Trophoblast cell (in vitro differentiated cells and primary cell): ENCODE data around the gene ROPN1B.
"Not testable (repeated sequence)": the region's sequence is repeated elsewhere in the genome, so short reads cannot be mapped to it uniquely, and the experiment has no call there.

ENCODE experiments used
- DNase-seq, 2 donors: peaks; one replicate each; pipeline ENCODE4 v3.0.0-alpha.2; 2016
- H2AFZ ChIP-seq: 2 replicates; pipeline ENCODE4 v1.6.1; 2013; ENCODE audit warnings: low read length, moderate library complexity, mild to moderate bottlenecking; ENCODE audit not compliant: insufficient read depth, poor library complexity
- H2AK5ac ChIP-seq: 2 replicates; pipeline ENCODE4 v1.6.1; 2013; ENCODE audit warnings: mild to moderate bottlenecking, low read length
- H2BK120ac ChIP-seq: 2 replicates; pipeline ENCODE4 v1.6.1; 2013; ENCODE audit warnings: low read length, mild to moderate bottlenecking, moderate library complexity; ENCODE audit not compliant: insufficient read depth, poor library complexity
- H2BK12ac ChIP-seq: 2 replicates; pipeline ENCODE4 v1.6.1; 2013; ENCODE audit warnings: mild to moderate bottlenecking, low read length, moderate library complexity
- H2BK5ac ChIP-seq: 2 replicates; pipeline ENCODE4 v1.6.1; 2013; ENCODE audit warnings: low read length, low read depth, moderate library complexity, mild to moderate bottlenecking; ENCODE audit not compliant: poor library complexity
- H3K14ac ChIP-seq: 2 replicates; pipeline ENCODE4 v1.6.1; 2013; ENCODE audit warnings: mild to moderate bottlenecking, low read length
- H3K18ac ChIP-seq: 2 replicates; pipeline ENCODE4 v1.6.1; 2013; ENCODE audit warnings: mild to moderate bottlenecking, low read length
- H3K23ac ChIP-seq: 2 replicates; pipeline ENCODE4 v1.6.1; 2013; ENCODE audit warnings: low read length
- H3K27ac ChIP-seq: 2 replicates; pipeline ENCODE4 v1.5.1; 2013; ENCODE audit warnings: low read depth, mild to moderate bottlenecking, inconsistent platforms, low read length, moderate library complexity
- H3K27me3 ChIP-seq: 2 replicates; pipeline ENCODE4 v1.6.1; 2013; ENCODE audit warnings: inconsistent platforms, mild to moderate bottlenecking, low read length, moderate library complexity; ENCODE audit not compliant: insufficient read depth
- H3K36me3 ChIP-seq, 2 experiments: 1 replicate in 1 of 2; 2 replicates in 1 of 2; pipeline ENCODE4 v1.6.1; 2013; ENCODE audit warnings: low read length in 2 of 2, mild to moderate bottlenecking in 2 of 2, moderate library complexity in 1 of 2; ENCODE audit not compliant: insufficient read depth in 2 of 2, control insufficient read depth in 1 of 2
- H3K4ac ChIP-seq: 2 replicates; pipeline ENCODE4 v1.6.1; 2013; ENCODE audit warnings: low read depth, mild to moderate bottlenecking, low read length, moderate library complexity
- H3K4me1 ChIP-seq, 2 experiments: 1 replicate in 1 of 2; 2 replicates in 1 of 2; pipeline ENCODE4 v1.6.1; 2013; ENCODE audit warnings: low read length in 2 of 2, mild to moderate bottlenecking in 2 of 2, moderate library complexity in 1 of 2; ENCODE audit not compliant: insufficient read depth in 2 of 2, control insufficient read depth in 1 of 2
- H3K4me2 ChIP-seq: 2 replicates; pipeline ENCODE4 v1.6.1; 2013; ENCODE audit warnings: inconsistent platforms, mild to moderate bottlenecking, low read length, moderate library complexity
- H3K4me3 ChIP-seq: 2 replicates; pipeline ENCODE4 v1.5.1; 2013; ENCODE audit warnings: mild to moderate bottlenecking, low read depth, low read length, inconsistent platforms
- H3K79me1 ChIP-seq: one replicate; pipeline ENCODE4 v1.6.1; 2013; ENCODE audit warnings: low read length
- H3K79me2 ChIP-seq: 2 replicates; pipeline ENCODE4 v1.6.1; 2013; ENCODE audit warnings: low read length, mild to moderate bottlenecking; ENCODE audit not compliant: control insufficient read depth, insufficient read depth, poor library complexity
- H3K9ac ChIP-seq: 2 replicates; pipeline ENCODE4 v1.6.1; 2013; ENCODE audit warnings: mild to moderate bottlenecking, low read length
- H3K9me3 ChIP-seq: 2 replicates; pipeline ENCODE4 v1.6.1; 2013; ENCODE audit warnings: low read depth, mild to moderate bottlenecking, control low read depth, inconsistent platforms, low read length; ENCODE audit not compliant: insufficient read depth
- H4K12ac ChIP-seq: 2 replicates; pipeline ENCODE4 v1.6.1; 2013; ENCODE audit warnings: low read depth, mild to moderate bottlenecking, low read length, moderate library complexity
- H4K8ac ChIP-seq: 2 replicates; pipeline ENCODE4 v1.6.1; 2013; ENCODE audit warnings: low read depth, mild to moderate bottlenecking, low read length, moderate library complexity
- H4K91ac ChIP-seq: one replicate; pipeline ENCODE4 v1.6.1; 2013; ENCODE audit warnings: low read depth, mild to moderate bottlenecking, low read length, moderate library complexity
- WGBS: extraction: QIAGEN DNeasy Blood & Tissue Kit; methylation state at CpG from one replicate; pipeline ENCODE4 v1.1.7; 2013; ENCODE audit warnings: missing lambda C conversion rate; ENCODE audit not compliant: insufficient read length, insufficient coverage; ENCODE audit errors: extremely low coverage; 5-methylcytosine and 5-hydroxymethylcytosine counted together

ROPN1B gene

GRCh38 chr3:125929765-125930164 lies 39.2 kb upstream of the ROPN1B start:
- DNase-seq, H2BK120ac ChIP-seq, H3K79me1 ChIP-seq, H3K14ac ChIP-seq, H3K4me1 ChIP-seq, H3K4ac ChIP-seq, H4K8ac ChIP-seq, H3K79me2 ChIP-seq, H3K9me3 ChIP-seq, H3K36me3 ChIP-seq, H3K27ac ChIP-seq, H3K9ac ChIP-seq, H4K12ac ChIP-seq, H3K4me2 ChIP-seq, H2BK12ac ChIP-seq, H3K27me3 ChIP-seq, H2BK5ac ChIP-seq, H2AK5ac ChIP-seq, H2AFZ ChIP-seq, H3K23ac ChIP-seq, H3K18ac ChIP-seq, H4K91ac ChIP-seq, H3K4me3 ChIP-seq: not testable (repeated sequence)
- no CpG with 5 or more reads among the region's 5 CpGs for WGBS

GRCh38 chr3:125931355-125931880 lies 37.6 kb upstream of the ROPN1B start:
- not testable (repeated sequence) for H3K4me1 ChIP-seq, H2AFZ ChIP-seq, H3K18ac ChIP-seq, H4K91ac ChIP-seq, H3K27me3 ChIP-seq, H2BK12ac ChIP-seq, H3K27ac ChIP-seq, DNase-seq, H4K8ac ChIP-seq, H3K79me1 ChIP-seq, H3K23ac ChIP-seq, H3K14ac ChIP-seq, H3K9ac ChIP-seq, H2AK5ac ChIP-seq, H4K12ac ChIP-seq, H3K4ac ChIP-seq, H3K9me3 ChIP-seq, H3K36me3 ChIP-seq, H3K4me2 ChIP-seq, H3K79me2 ChIP-seq, H2BK5ac ChIP-seq, H2BK120ac ChIP-seq
- peak overlapping the region; percentile 15 for H3K4me3 ChIP-seq
- no CpG with 5 or more reads among the region's 14 CpGs for WGBS

- not testable (repeated sequence) for H3K18ac ChIP-seq, H3K4me3 ChIP-seq, H4K12ac ChIP-seq, H3K9ac ChIP-seq, H2AK5ac ChIP-seq, H3K14ac ChIP-seq, H3K9me3 ChIP-seq, H2BK5ac ChIP-seq, H3K23ac ChIP-seq, H2BK120ac ChIP-seq, H3K4me2 ChIP-seq, H3K27me3 ChIP-seq, H3K79me1 ChIP-seq, H2AFZ ChIP-seq, H3K4ac ChIP-seq, H3K79me2 ChIP-seq, H4K91ac ChIP-seq, H2BK12ac ChIP-seq, H4K8ac ChIP-seq, H3K4me1 ChIP-seq, H3K27ac ChIP-seq, H3K36me3 ChIP-seq
- no CpG with 5 or more reads among the region's 17 CpGs for WGBS
- peak in 1 of 2 donors; percentile 41 for DNase-seq
Measured at GRCh38 chr3:125933397-125934173, 35.4 kb upstream of the ROPN1B start.

DNA sequence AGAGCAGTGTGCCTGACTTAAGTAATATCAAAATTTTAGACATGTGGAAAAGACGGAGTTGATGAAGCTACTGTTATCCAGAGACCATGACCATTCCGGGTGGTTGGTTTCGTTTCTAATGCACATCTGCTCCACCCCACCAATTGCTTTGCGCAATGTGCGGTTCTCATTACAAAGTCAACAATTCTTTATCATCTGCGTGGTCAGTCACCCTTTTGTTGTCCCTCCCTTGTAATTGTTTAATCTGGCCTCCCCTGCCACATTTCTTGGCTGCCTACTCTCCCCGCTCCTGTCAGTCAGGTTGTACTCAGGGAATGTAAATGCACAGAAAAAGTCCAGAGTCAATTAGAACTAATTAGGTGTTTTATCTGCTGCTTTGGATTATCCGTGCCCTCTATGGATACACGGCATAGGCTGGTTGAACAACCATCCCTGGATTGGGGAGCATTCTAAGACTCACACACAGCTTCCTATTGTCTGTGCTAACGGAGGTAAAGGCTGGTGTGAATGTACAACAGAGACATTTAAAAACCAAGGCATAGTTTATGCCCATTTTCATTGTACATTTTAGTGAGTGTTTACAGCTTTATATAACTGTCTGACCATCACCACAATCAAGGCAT lies 33.6 kb upstream of the ROPN1B start:
- H4K91ac ChIP-seq, H3K79me1 ChIP-seq, DNase-seq, H3K4me1 ChIP-seq, H3K36me3 ChIP-seq, H3K9ac ChIP-seq, H3K14ac ChIP-seq, H3K27ac ChIP-seq, H2BK120ac ChIP-seq, H3K4me3 ChIP-seq, H3K79me2 ChIP-seq, H3K27me3 ChIP-seq, H2BK12ac ChIP-seq, H2AFZ ChIP-seq, H2AK5ac ChIP-seq, H3K18ac ChIP-seq, H2BK5ac ChIP-seq, H3K4me2 ChIP-seq, H3K23ac ChIP-seq, H3K4ac ChIP-seq, H4K12ac ChIP-seq, H4K8ac ChIP-seq, H3K9me3 ChIP-seq: not testable (repeated sequence)
- WGBS: no CpG with 5 or more reads among the region's 10 CpGs
